Measurements from ENCODE around the gene ARSD. TPM values are rescaled to one million over a fixed set of nuclear protein-coding genes. Genes with fewer than 3 reads are reported as not detected.

Gene ARSD
- total RNA-seq, 2 donors from 2014 or later, result 57.1 to 85.0 TPM

DNA sequence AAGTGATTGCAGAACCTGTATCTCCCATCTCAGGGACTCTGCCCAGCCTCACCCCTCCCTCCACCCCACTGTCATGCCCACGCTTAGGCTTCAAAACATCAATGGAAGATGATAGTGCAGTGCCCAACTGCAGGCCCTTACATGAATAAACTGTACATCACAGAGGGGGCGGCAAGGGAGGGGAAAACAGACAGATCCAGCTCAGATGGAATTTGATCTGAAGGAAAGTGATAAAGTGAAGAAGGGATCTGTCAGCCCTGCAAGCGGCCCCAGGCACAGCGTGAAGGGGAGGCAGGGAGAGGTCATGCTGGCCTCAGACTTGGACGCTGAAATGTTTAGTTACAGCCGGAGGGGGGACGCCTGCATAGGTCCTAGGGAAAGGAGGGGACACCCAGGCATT is 61.9 kb downstream of the ARSD start:
- no peak for DNase-seq
- 87 to 89% methylated on average over 7 of the region's 7 CpGs for WGBS, 2 donors
- intact Hi-C loops (cut with DNase I), result no loop called here

DNA sequence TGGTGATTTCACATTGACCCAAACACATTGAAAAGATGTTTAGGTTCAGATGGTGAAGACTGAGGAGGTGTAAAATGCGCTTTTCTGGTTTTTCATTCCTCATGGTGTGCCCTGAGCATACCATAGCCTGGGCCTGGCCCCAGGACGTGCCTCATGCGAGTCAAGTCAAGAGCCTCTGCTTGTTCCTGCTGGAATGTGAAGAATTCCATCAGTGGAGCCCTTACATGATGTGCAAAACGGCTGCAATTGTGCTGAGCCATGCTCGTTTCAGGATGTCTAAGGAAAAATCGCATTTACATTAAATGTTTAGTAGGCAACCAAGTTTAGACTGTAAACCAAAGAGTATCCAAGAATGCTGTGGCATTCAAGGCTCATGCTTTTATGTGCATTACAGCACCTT is 65.5 kb downstream of the ARSD start:
- TF ChIP-seq, protein P1, sequence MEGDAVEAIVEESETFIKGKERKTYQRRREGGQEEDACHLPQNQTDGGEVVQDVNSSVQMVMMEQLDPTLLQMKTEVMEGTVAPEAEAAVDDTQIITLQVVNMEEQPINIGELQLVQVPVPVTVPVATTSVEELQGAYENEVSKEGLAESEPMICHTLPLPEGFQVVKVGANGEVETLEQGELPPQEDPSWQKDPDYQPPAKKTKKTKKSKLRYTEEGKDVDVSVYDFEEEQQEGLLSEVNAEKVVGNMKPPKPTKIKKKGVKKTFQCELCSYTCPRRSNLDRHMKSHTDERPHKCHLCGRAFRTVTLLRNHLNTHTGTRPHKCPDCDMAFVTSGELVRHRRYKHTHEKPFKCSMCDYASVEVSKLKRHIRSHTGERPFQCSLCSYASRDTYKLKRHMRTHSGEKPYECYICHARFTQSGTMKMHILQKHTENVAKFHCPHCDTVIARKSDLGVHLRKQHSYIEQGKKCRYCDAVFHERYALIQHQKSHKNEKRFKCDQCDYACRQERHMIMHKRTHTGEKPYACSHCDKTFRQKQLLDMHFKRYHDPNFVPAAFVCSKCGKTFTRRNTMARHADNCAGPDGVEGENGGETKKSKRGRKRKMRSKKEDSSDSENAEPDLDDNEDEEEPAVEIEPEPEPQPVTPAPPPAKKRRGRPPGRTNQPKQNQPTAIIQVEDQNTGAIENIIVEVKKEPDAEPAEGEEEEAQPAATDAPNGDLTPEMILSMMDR (IDR thresholded peaks at IDR 0.05), result no peak
- Histone ChIP-seq H3K4me3 (no peak overlapping the region), H3K9me3 (no peaks in the 10 kb centered on the region), H3K36me3 (replicated peaks in 1 of 2; ENCODE audit: insufficient read depth in 1 of 2, low read depth in 2 of 2) (no peaks in the 10 kb centered on the region), H3K27me3 (no peaks in the 10 kb centered on the region), H3K4me1 (no peaks in the 10 kb centered on the region), H3K27ac (no peak overlapping the region)
- ATAC-seq, result no peak
- WGBS, 2 donors, result 82 to 85% methylated on average over 3 to 6 of the region's 6 CpGs
- intact Hi-C loops (cut with DNase I), result no loop called here
- no peak for DNase-seq

More for the DNA sequence above, 61.9 kb downstream of the ARSD start:
- Histone ChIP-seq H3K36me3 (replicated peaks in 1 of 2; ENCODE audit: insufficient read depth in 1 of 2, low read depth in 2 of 2) (no peaks in the 10 kb centered on the region), H3K27me3 (no peaks in the 10 kb centered on the region), H3K4me3 (no peak overlapping the region), H3K9me3 (no peaks in the 10 kb centered on the region), H3K4me1 (no peaks in the 10 kb centered on the region), H3K27ac (no peak overlapping the region)
- no peak for ATAC-seq
- TF ChIP-seq, protein P1 (IDR thresholded peaks at IDR 0.05), result no peak
- TF ChIP-seq POLR2A (IDR thresholded peaks at IDR 0.05), result no peak

DNA sequence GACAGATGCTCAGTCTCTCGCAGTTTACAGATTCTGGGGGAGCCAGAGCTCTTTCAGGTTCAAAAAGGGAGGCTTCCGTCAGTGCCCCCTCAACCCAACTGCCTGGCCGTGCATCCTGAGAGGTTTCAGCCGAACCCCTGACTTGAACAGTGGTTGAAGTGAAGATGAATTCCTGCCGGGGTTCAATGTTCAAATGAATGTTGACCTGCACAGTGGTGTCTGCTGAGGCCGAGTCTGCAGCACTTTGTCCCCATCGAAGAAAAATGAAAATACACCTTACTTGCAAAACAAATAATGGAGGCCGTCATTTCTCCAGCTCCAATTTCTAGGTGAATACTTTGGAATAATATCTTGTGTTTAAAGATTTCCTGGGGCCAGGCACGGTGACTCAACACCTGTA is 66.7 kb downstream of the ARSD start:
- intact Hi-C loops (cut with DNase I), result no loop called here
- DNase-seq (no peak), ATAC-seq (no peak)
- TF ChIP-seq POLR2A (IDR thresholded peaks at IDR 0.05), result no peak
- TF ChIP-seq, protein P1 (IDR thresholded peaks at IDR 0.05), result no peak
- Histone ChIP-seq H3K4me1 (no peaks in the 10 kb centered on the region), H3K4me3 (no peak overlapping the region), H3K27me3 (no peaks in the 10 kb centered on the region), H3K27ac (no peak overlapping the region), H3K36me3 (replicated peaks in 1 of 2; ENCODE audit: insufficient read depth in 1 of 2, low read depth in 2 of 2) (no peaks in the 10 kb centered on the region), H3K9me3 (no peaks in the 10 kb centered on the region)
- WGBS, 2 donors, result 46 to 66% methylated on average over 4 to 8 of the region's 9 CpGs

DNA sequence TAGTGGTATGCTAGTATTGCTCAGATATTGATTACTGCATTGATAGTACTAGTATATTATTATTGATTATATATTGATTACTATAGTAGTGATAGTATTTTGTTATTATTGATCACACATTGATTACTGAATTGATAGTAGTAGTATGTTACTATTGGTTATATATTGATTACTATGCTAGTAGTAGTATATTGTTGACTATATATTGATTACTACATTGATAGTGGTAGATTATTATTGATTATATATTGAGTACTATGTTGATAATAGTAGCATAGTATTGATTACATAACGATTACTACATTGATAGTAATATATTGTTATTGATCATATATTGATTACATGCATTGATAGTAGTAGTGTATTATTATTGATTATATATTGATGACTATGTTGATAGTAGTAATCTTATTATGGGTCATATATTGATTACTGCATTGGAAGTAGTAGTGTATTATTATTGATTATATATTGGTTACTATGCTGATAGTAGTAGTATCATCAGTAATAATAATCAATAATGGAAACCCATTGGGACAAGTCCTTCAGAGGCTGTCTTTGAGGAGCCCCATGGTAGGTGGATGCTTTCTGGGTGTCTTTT is 69.8 kb downstream of the ARSD start:
- Histone ChIP-seq H3K4me3 (no peak overlapping the region), H3K36me3 (replicated peaks in 1 of 2; ENCODE audit: insufficient read depth in 1 of 2, low read depth in 2 of 2) (no peaks in the 10 kb centered on the region), H3K9me3 (no peaks in the 10 kb centered on the region), H3K27me3 (no peaks in the 10 kb centered on the region), H3K27ac (no peak overlapping the region), H3K4me1 (no peaks in the 10 kb centered on the region)
- TF ChIP-seq, protein P1 (IDR thresholded peaks at IDR 0.05), result no peak
- no peak for TF ChIP-seq POLR2A (IDR thresholded peaks at IDR 0.05)
- WGBS, 2 donors, result 62 to 74% methylated on average over 1 of the region's 1 CpG
- ATAC-seq (no peak), DNase-seq (no peak)
- intact Hi-C loops (cut with DNase I), result no loop called here

DNA sequence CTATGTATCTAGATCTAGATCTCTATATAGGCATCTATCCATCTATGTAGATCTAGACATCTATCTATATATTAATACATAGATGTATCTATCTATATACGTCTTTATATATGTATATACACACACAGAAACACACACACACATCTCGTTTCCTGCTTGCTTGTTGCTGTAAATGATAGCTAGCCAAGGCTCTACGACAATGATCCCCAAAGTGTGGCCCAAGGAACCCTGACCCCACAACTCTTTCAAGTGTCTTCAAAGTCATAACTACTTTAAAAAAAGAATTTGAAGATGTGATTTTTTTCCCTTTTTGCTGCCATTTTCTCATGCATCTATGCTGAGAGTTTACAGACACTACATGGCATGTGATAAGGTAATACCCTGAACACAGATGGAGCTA is 71.6 kb downstream of the ARSD start:
- Histone ChIP-seq H3K4me3 (no peak overlapping the region), H3K9me3 (no peaks in the 10 kb centered on the region), H3K36me3 (replicated peaks in 1 of 2; ENCODE audit: insufficient read depth in 1 of 2, low read depth in 2 of 2) (no peaks in the 10 kb centered on the region), H3K27ac (no peak overlapping the region), H3K4me1 (no peaks in the 10 kb centered on the region), H3K27me3 (no peaks in the 10 kb centered on the region)
- WGBS, 2 donors, result 92 to 93% methylated on average over 3 of the region's 3 CpGs
- intact Hi-C loops (cut with DNase I), result no loop called here
- ATAC-seq (no peak), DNase-seq (no peak)
- TF ChIP-seq POLR2A (IDR thresholded peaks at IDR 0.05), result no peak
- TF ChIP-seq, protein P1 (IDR thresholded peaks at IDR 0.05), result no peak
